Measurements from ENCODE around the gene SCIMP. TPM values are rescaled to one million over a fixed set of nuclear protein-coding genes. Genes with fewer than 3 reads are reported as not detected.
"Not testable (repeated sequence)": the region's sequence is repeated elsewhere in the genome, so short reads cannot be mapped to it uniquely, and the experiment has no call there.

SCIMP gene
- total RNA-seq, 1 donor = not detected

- H3K4me3 ChIP-seq (ENCODE audit: low read depth, low read length) = no peak overlapping the region
- DNase-seq (ENCODE audit: low read depth) = no peak
- TF ChIP-seq CTCF (IDR thresholded peaks at IDR 0.05; ENCODE audit: insufficient read depth, low read depth, low read length) = no peak
Measured at GRCh38 chr17:5238333-5238732, 3.7 kb upstream of the SCIMP start.

GRCh38 chr17:5237541-5238016 is 2.9 kb upstream of the SCIMP start:
- peak; percentile 72 for TF ChIP-seq CTCF (IDR thresholded peaks at IDR 0.05; ENCODE audit: insufficient read depth, low read depth, low read length)
- peak; percentile 43 for DNase-seq (ENCODE audit: low read depth)
- no peak overlapping the region for H3K4me3 ChIP-seq (ENCODE audit: low read depth, low read length)

- TF ChIP-seq CTCF (IDR thresholded peaks at IDR 0.05; ENCODE audit: insufficient read depth, low read depth, low read length) = no peak
- no peak for DNase-seq (ENCODE audit: low read depth)
Measured at GRCh38 chr17:5236938-5237540, 2.4 kb upstream of the SCIMP start.

GRCh38 chr17:5233492-5233891 is 1.2 kb downstream of the SCIMP start:
- DNase-seq (ENCODE audit: low read depth) = not testable (repeated sequence)

More at GRCh38 chr17:5236938-5237540, 2.4 kb upstream of the SCIMP start:
- no peak overlapping the region for H3K4me3 ChIP-seq (ENCODE audit: low read depth, low read length)

GRCh38 chr17:5226940-5227878 is 7.5 kb downstream of the SCIMP start:
- no peak overlapping the region for H3K4me3 ChIP-seq (ENCODE audit: low read depth, low read length)

More at GRCh38 chr17:5233492-5233891, 1.2 kb downstream of the SCIMP start:
- not testable (repeated sequence) for H3K4me3 ChIP-seq (ENCODE audit: low read depth, low read length)

GRCh38 chr17:5225668-5226457 is 8.8 kb downstream of the SCIMP start:
- DNase-seq (ENCODE audit: low read depth) = no peak
- no peak overlapping the region for H3K4me3 ChIP-seq (ENCODE audit: low read depth, low read length)
- no peak for TF ChIP-seq CTCF (IDR thresholded peaks at IDR 0.05; ENCODE audit: insufficient read depth, low read depth, low read length)

More at GRCh38 chr17:5226940-5227878, 7.5 kb downstream of the SCIMP start:
- no peak for TF ChIP-seq CTCF (IDR thresholded peaks at IDR 0.05; ENCODE audit: insufficient read depth, low read depth, low read length)
- DNase-seq (ENCODE audit: low read depth) = no peak

GRCh38 chr17:5221912-5222311 is 12.7 kb downstream of the SCIMP start:
- H3K4me3 ChIP-seq (ENCODE audit: low read depth, low read length); DNase-seq (ENCODE audit: low read depth): not testable (repeated sequence)
